ENCODE measurements around the gene RALBP1. TPM values are rescaled to one million over a fixed set of nuclear protein-coding genes. Genes with fewer than 3 reads are reported as not detected.

RALBP1 gene
- total and polyA plus RNA-seq, 3 donors from 2014 or later: 23.6 to 59.8 (median 46.3) TPM

DNA sequence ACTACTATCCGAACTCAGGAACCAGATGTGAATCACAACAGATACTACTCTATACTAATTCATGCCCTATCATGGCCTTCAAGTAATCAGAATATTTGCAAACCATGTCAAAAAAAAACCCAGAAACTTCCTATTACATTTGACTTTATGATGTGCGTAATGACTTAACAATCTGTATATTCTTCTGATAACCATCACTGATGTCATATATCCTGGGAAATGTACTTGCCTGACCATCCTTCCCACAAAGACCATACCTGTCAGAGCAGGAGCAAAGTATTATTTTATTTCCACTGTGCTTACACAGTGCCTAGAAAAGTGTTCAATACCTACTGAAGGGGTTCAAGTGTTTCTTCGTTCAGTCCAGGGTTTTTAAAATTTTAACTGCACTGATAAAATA, 111.5 kb downstream of the RALBP1 start:
- 90 to 93% methylated on average over 3 of the region's 3 CpGs for WGBS, 2 donors
- no peak for DNase-seq
- no peak for TF ChIP-seq POLR2A (IDR thresholded peaks at IDR 0.05)
- TF ChIP-seq, protein P1, sequence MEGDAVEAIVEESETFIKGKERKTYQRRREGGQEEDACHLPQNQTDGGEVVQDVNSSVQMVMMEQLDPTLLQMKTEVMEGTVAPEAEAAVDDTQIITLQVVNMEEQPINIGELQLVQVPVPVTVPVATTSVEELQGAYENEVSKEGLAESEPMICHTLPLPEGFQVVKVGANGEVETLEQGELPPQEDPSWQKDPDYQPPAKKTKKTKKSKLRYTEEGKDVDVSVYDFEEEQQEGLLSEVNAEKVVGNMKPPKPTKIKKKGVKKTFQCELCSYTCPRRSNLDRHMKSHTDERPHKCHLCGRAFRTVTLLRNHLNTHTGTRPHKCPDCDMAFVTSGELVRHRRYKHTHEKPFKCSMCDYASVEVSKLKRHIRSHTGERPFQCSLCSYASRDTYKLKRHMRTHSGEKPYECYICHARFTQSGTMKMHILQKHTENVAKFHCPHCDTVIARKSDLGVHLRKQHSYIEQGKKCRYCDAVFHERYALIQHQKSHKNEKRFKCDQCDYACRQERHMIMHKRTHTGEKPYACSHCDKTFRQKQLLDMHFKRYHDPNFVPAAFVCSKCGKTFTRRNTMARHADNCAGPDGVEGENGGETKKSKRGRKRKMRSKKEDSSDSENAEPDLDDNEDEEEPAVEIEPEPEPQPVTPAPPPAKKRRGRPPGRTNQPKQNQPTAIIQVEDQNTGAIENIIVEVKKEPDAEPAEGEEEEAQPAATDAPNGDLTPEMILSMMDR (IDR thresholded peaks at IDR 0.05): no peak
- no peaks in the 10 kb centered on the region for H3K4me1 ChIP-seq
- no peaks in the 10 kb centered on the region for H3K36me3 ChIP-seq (ENCODE audit: low read depth, missing control alignments)
- intact Hi-C loops (cut with DNase I; ENCODE audit: low total_unique reads): no loop called here
- H3K4me3 ChIP-seq: no peak overlapping the region
- no peak overlapping the region for H3K27ac ChIP-seq
- no peaks in the 10 kb centered on the region for H3K27me3 ChIP-seq
- H3K9me3 ChIP-seq: no peaks in the 10 kb centered on the region

Small RNA genes lying within 50 kb of the gene (small RNA-seq; reads per million reads assigned to genes)
- 0 reads per million in 2 donors for gene RNU2-27P

Other genes with a start within 250 kb of the RALBP1 start
- gene TWSG1, start 140.7 kb upstream of the RALBP1 start, total RNA-seq: 10 to 100 TPM; 20.1 to 23.8 TPM
- 26.6 TPM for gene TWSG1, start 140.7 kb upstream of the RALBP1 start, polyA plus RNA-seq (ENCODE audit: insufficient read depth, low read depth, low replicate concordance)
- gene PPP4R1, start 139.0 kb downstream of the RALBP1 start, total RNA-seq: 100 to 1,000 TPM in 1 of 2 donors, 10 to 100 TPM in 1; 91.8 to 136 TPM
- 128 TPM for gene PPP4R1, start 139.0 kb downstream of the RALBP1 start, polyA plus RNA-seq (ENCODE audit: insufficient read depth, low read depth, low replicate concordance)
- 100 to 1,000 TPM in 1 of 2 donors, 10 to 100 TPM in 1; 75.9 to 110 TPM for gene RAB31, start 232.8 kb downstream of the RALBP1 start, total RNA-seq
- 81.5 TPM for gene RAB31, start 232.8 kb downstream of the RALBP1 start, polyA plus RNA-seq (ENCODE audit: insufficient read depth, low read depth, low replicate concordance)

All from testis (tissue), 3 donors.